HCT116 (cell line): Measurements from ENCODE around the gene ANXA6. TPM values are rescaled to one million over a fixed set of nuclear protein-coding genes. Genes with fewer than 3 reads are reported as not detected.

Experiments
- ATAC-seq: fragments of 200-7000 bp; cut with Tn5 transposase; 2 replicates; pipeline ENCODE4 v1.9.1; 2020; ENCODE audit warnings: mild to moderate bottlenecking, moderate library complexity
- BruUV-seq: library from RNA; stranded (reverse); fragments of 400-500 nt; replicated peaks from 2 replicates; lab custom pipeline; 2021; lab: Mats Ljungman, UMichigan
- CTCF ChIA-PET: fragments of 300-600 bp; sonication (Branson Sonifier 250); formaldehyde crosslinking; loops from one replicate; lab custom pipeline; 2021; ENCODE audit warnings: antibody characterized with exemption; lab: Charles Lee
- POLR2A ChIA-PET: fragments of 300-600, 350-600 bp; sonication (Branson Sonifier 250); formaldehyde crosslinking; loops from one replicate; lab custom pipeline; 2021; ENCODE audit warnings: antibody characterized with exemption; lab: Charles Lee
- RAD21 ChIA-PET, 2 experiments: fragments of 300-600 bp; sonication (Branson Sonifier 250); formaldehyde crosslinking; loops; one replicate each; lab custom pipeline; 2023; ENCODE audit warnings: low total read pairs in 2 of 2; ENCODE audit not compliant: uncharacterized antibody in 2 of 2, unreplicated experiment in 2 of 2, low non-redundant PET in 1 of 2; lab: Charles Lee
- DNase-seq: peaks from one replicate; pipeline ENCODE4 v3.0.0-alpha.2; 2010; ENCODE audit warnings: low read depth, low spot score
- H2AFZ ChIP-seq: fragments of 200-600 bp; shearing (Covaris generic), sonication (generic); 2 replicates; pipeline ENCODE4 v1.6.1; 2017; ENCODE audit warnings: low read depth, mixed run types, mixed read lengths, antibody characterized with exemption, low read length; ENCODE audit not compliant: poor library complexity, severe bottlenecking
- H3K27ac ChIP-seq: 2 replicates; pipeline ENCODE4 v1.5.1; 2012; ENCODE audit warnings: low read depth, low read length
- H3K27me3 ChIP-seq: fragments of 200-600 bp; sonication (generic); 2 replicates; pipeline ENCODE4 v1.6.1; 2016; ENCODE audit warnings: mixed run types, low read length, mixed read lengths; ENCODE audit not compliant: insufficient read depth
- H3K36me3 ChIP-seq, 2 experiments: fragments of 200-500 bp in 1 of 2; fragments of 200-600 bp in 1 of 2; sonication (Bioruptor generic) in 1 of 2; sonication (generic) in 1 of 2; 2 replicates each; pipeline versions ENCODE4 v1.5.1 to v1.6.1; 2014 to 2016; ENCODE audit warnings: low read length in 2 of 2, inconsistent platforms in 1 of 2, mixed read lengths in 1 of 2, mixed run types in 1 of 2; ENCODE audit not compliant: insufficient read depth in 2 of 2, control insufficient read depth in 1 of 2
- H3K4me1 ChIP-seq, 2 experiments: fragments of 200-600 bp in 1 of 2; sonication (generic) in 1 of 2; 2 replicates each; pipeline versions ENCODE4 v1.5.1 to v1.6.1; 2012 to 2017; ENCODE audit warnings: low read length in 2 of 2, inconsistent platforms in 1 of 2, mild to moderate bottlenecking in 1 of 2, mixed read lengths in 1 of 2, mixed run types in 1 of 2, moderate library complexity in 1 of 2; ENCODE audit not compliant: insufficient read depth in 2 of 2, control insufficient read depth in 1 of 2
- H3K4me2 ChIP-seq: fragments of 200-600 bp; sonication (generic); 2 replicates; pipeline ENCODE4 v1.6.1; 2017; ENCODE audit warnings: mixed run types, low read length, mixed read lengths
- H3K4me3 ChIP-seq, 2 experiments: fragments of 200-600 bp in 1 of 2; sonication (generic) in 1 of 2; replicated peaks in 1 of 2; 2 replicates each; pipeline ENCODE4 v1.5.1; 2011 to 2016; ENCODE audit warnings: low read length in 2 of 2, control low read depth in 1 of 2, low read depth in 1 of 2, mild to moderate bottlenecking in 1 of 2, mixed read lengths in 1 of 2, mixed run types in 1 of 2
- H3K79me2 ChIP-seq: fragments of 200-600 bp; sonication (generic); 2 replicates; pipeline ENCODE4 v1.6.1; 2017; ENCODE audit warnings: mild to moderate bottlenecking, mixed run types, low read length, moderate library complexity, mixed read lengths; ENCODE audit not compliant: insufficient read depth
- H3K9ac ChIP-seq: fragments of 200-600 bp; sonication (generic); 2 replicates; pipeline ENCODE4 v1.6.1; 2016; ENCODE audit warnings: low read length, mixed read lengths
- H3K9me2 ChIP-seq: fragments of 200-600 bp; sonication (generic), shearing (Covaris generic); 2 replicates; pipeline ENCODE4 v1.6.1; 2017; ENCODE audit warnings: mixed run types, mild to moderate bottlenecking, moderate library complexity; ENCODE audit not compliant: insufficient read depth
- H3K9me3 ChIP-seq, 2 experiments: fragments of 200-500 bp in 1 of 2; fragments of 200-600 bp in 1 of 2; sonication (Bioruptor generic) in 1 of 2; sonication (generic) in 1 of 2; 2 replicates each; pipeline ENCODE4 v1.6.1; 2014 to 2017; ENCODE audit warnings: low read length in 2 of 2, mixed read lengths in 2 of 2, inconsistent platforms in 1 of 2, low read depth in 1 of 2, mild to moderate bottlenecking in 1 of 2, mixed run types in 1 of 2, moderate library complexity in 1 of 2; ENCODE audit not compliant: control insufficient read depth in 1 of 2, insufficient read depth in 1 of 2
- H4K20me1 ChIP-seq: fragments of 200-600 bp; sonication (generic), shearing (Covaris generic); 2 replicates; pipeline ENCODE4 v1.6.1; 2017; ENCODE audit warnings: mixed run types, mild to moderate bottlenecking, moderate library complexity; ENCODE audit not compliant: insufficient read depth
- ATF3 ChIP-seq: IDR thresholded peaks from 2 replicates; pipeline ENCODE4 v1.6.1; 2012
- CTCF ChIP-seq, 3 experiments: fragments of 200-600 bp in 1 of 3; sonication (generic) in 1 of 3; IDR thresholded peaks in 2 of 3; conservative IDR thresholded peaks in 1 of 3; 2 replicates each; pipeline ENCODE4 v1.5.1; 2012 to 2017; ENCODE audit warnings: low read depth in 2 of 3, low read length in 2 of 3, antibody characterized with exemption in 1 of 3, borderline replicate concordance in 1 of 3, control low read depth in 1 of 3, mild to moderate bottlenecking in 1 of 3, mixed read lengths in 1 of 3, mixed run types in 1 of 3, moderate library complexity in 1 of 3; ENCODE audit not compliant: insufficient read depth in 1 of 3
- EZH2phosphoT487 ChIP-seq: fragments of 200-600 bp; IDR thresholded peaks from 2 replicates; pipeline ENCODE4 v1.6.1; 2018; ENCODE audit warnings: antibody characterized with exemption, borderline replicate concordance
- FOSL1 ChIP-seq: IDR thresholded peaks from 2 replicates; pipeline ENCODE4 v1.6.1; 2012; ENCODE audit warnings: low read depth
- RAD21 ChIP-seq: IDR thresholded peaks from 2 replicates; pipeline ENCODE4 v1.6.1; 2012; ENCODE audit warnings: low read depth, mild to moderate bottlenecking
- SIN3A ChIP-seq: IDR thresholded peaks from 2 replicates; pipeline ENCODE4 v1.6.1; 2012; ENCODE audit warnings: low read depth
- SRF ChIP-seq: IDR thresholded peaks from 2 replicates; pipeline ENCODE4 v1.6.1; 2012; ENCODE audit warnings: low read depth
- TCF7L2 ChIP-seq: IDR thresholded peaks from 2 replicates; pipeline ENCODE4 v1.7.0; 2011; ENCODE audit warnings: borderline replicate concordance, inconsistent platforms; ENCODE audit not compliant: insufficient read depth, insufficient read length; ENCODE audit errors: extremely low read depth
- YY1 ChIP-seq: IDR thresholded peaks from 2 replicates; pipeline ENCODE4 v1.6.1; 2011; ENCODE audit warnings: low read length, low read depth, moderate library complexity, mild to moderate bottlenecking; ENCODE audit not compliant: insufficient replicate concordance; ENCODE audit errors: extremely low read depth
- ZNF274 ChIP-seq: fragments of 200-500 bp; sonication (Bioruptor generic); IDR thresholded peaks from 2 replicates; pipeline ENCODE4 v1.6.1; 2014; ENCODE audit warnings: mild to moderate bottlenecking, low read depth, low read length, inconsistent platforms
- intact Hi-C: fragments of 100-400 bp; cut with micrococcal nuclease; formaldehyde crosslinking; loops from 2 replicates; pipeline ENCODE4 v1.10.0; 2022
- total RNA-seq: library from RNA; stranded (reverse); gene quantifications from one replicate; pipeline ENCODE4 v1.2.1, GENCODE V29; 2021; ENCODE audit not compliant: unreplicated experiment

ANXA6 gene
- total RNA-seq, 1 experiment from 2014 or later, result 71.9 TPM

- RAD21 ChIA-PET, result interaction anchor here (0.7 to 2.1 kb wide), 6 partner anchors 39 to 162 kb away, joined by 3 to 29 read pairs (median 4); no protein-coding TSS in a partner anchor
- TF ChIP-seq RAD21 (peak; percentile 98), SRF (no peak), YY1 (no peak), CTCF (IDR thresholded peaks at IDR 0.05 in 2 of 3, conservative IDR thresholded peaks at IDR 0.05 in 1 of 3; ENCODE audit: borderline replicate concordance in 1 of 3, insufficient read depth in 1 of 3, low read depth in 2 of 3, low read length in 2 of 3) (peak; percentile 91 to 95 (median 91))
- no peak overlapping the region for H3K27ac ChIP-seq
- H3K4me2 ChIP-seq, result peak overlapping the region; percentile 13; the same call in 1 of the 2 replicates
- peak; percentile 99 for ATAC-seq
- H3K4me1 ChIP-seq, result peaks cover 0 to 8% of the 10 kb centered on the region in 2 experiments; a peak in 2 of 4 replicates
- H2AFZ ChIP-seq, result peak overlapping the region; percentile 86
- CTCF ChIA-PET, result interaction anchor here (0.7 to 4.1 kb wide), 20 partner anchors 11 to 706 kb away, joined by 3 to 107 read pairs (median 5); no protein-coding TSS in a partner anchor
- H3K9me2 ChIP-seq, result no peaks in the 10 kb centered on the region
- BruUV-seq, result no TSS peak
- intact Hi-C loops, result loop anchor here (1.0 to 2.0 kb wide), 4 partner anchors 39 to 162 kb away; no protein-coding TSS in a partner anchor
- no peaks in the 10 kb centered on the region for H3K27me3 ChIP-seq
- no peak overlapping the region for H3K9ac ChIP-seq
- H3K9me3 ChIP-seq, result no peaks in the 10 kb centered on the region
- peak; percentile 77 for DNase-seq
- POLR2A ChIA-PET, result interaction anchor here (1.6 kb wide), 1 partner anchor 39 kb away, joined by 7 read pairs; no protein-coding TSS in a partner anchor
- no peak overlapping the region for H3K4me3 ChIP-seq
- no peaks in the 10 kb centered on the region for H4K20me1 ChIP-seq
- no peaks in the 10 kb centered on the region for H3K36me3 ChIP-seq
- H3K79me2 ChIP-seq, result no peaks in the 10 kb centered on the region
These were observed 7.3 kb upstream of the ANXA6 start for GRCh38 chr5:151164687-151165392.

GRCh38 chr5:151162776-151163175 lies 5.2 kb upstream of the ANXA6 start:
- CTCF ChIA-PET, result interaction anchor here (1.1 to 4.1 kb wide), 4 partner anchors 37 to 114 kb away, joined by 4 to 107 read pairs (median 5); no protein-coding TSS in a partner anchor
- no peak overlapping the region for H3K4me2 ChIP-seq
- H3K4me1 ChIP-seq, result peaks cover 7 to 20% of the 10 kb centered on the region in 2 experiments
- H3K4me3 ChIP-seq, result no peak overlapping the region
- BruUV-seq, result no TSS peak
- H3K9me3 ChIP-seq, result no peaks in the 10 kb centered on the region
- no peak overlapping the region for H3K27ac ChIP-seq
- ATAC-seq (no peak), DNase-seq (no peak)
- RAD21 ChIA-PET, result no interaction called here
- no peaks in the 10 kb centered on the region for H4K20me1 ChIP-seq
- H3K9ac ChIP-seq, result no peak overlapping the region
- no peak overlapping the region for H2AFZ ChIP-seq
- H3K27me3 ChIP-seq, result no peaks in the 10 kb centered on the region
- no peaks in the 10 kb centered on the region for H3K9me2 ChIP-seq
- H3K79me2 ChIP-seq, result no peaks in the 10 kb centered on the region
- H3K36me3 ChIP-seq, result no peaks in the 10 kb centered on the region
- POLR2A ChIA-PET, result no interaction called here
- intact Hi-C loops, result no loop called here
- no peak for TF ChIP-seq EZH2phosphoT487
- no peak for TF ChIP-seq ZNF274
- TF ChIP-seq CTCF (IDR thresholded peaks at IDR 0.05 in 2 of 3, conservative IDR thresholded peaks at IDR 0.05 in 1 of 3; ENCODE audit: borderline replicate concordance in 1 of 3, insufficient read depth in 1 of 3, low read depth in 2 of 3, low read length in 2 of 3), result no peak
- TF ChIP-seq ATF3, result no peak
- TF ChIP-seq FOSL1, result no peak
- TF ChIP-seq SIN3A, result no peak
- no peak for TF ChIP-seq TCF7L2
